Brain microvascular endothelial cell (primary cell): ENCODE data around the gene DRD3.

ENCODE experiments used
- DNase-seq: peaks from one replicate; pipeline ENCODE4 v3.0.0-alpha.2; 2020
- H3K27ac ChIP-seq: fragments of 250-450 bp; sonication (Bioruptor Pico); 2 replicates; pipeline ENCODE4 v1.5.1; 2020; ENCODE audit warnings: mild to moderate bottlenecking, moderate library complexity
- H3K27me3 ChIP-seq: fragments of 250-450 bp; sonication (Bioruptor Pico); replicated peaks from 2 replicates; pipeline ENCODE4 v1.5.1; 2020; ENCODE audit warnings: mild to moderate bottlenecking
- H3K36me3 ChIP-seq: fragments of 250-450 bp; sonication (Bioruptor Pico); replicated peaks from 2 replicates; pipeline ENCODE4 v1.5.1; 2020; ENCODE audit warnings: mild to moderate bottlenecking
- H3K4me3 ChIP-seq: 2 replicates; pipeline ENCODE4 v1.5.1; 2011; ENCODE audit warnings: low read depth, mild to moderate bottlenecking, control low read depth, low read length, moderate library complexity
- in situ Hi-C: cut with HindIII; loops from 2 replicates; pipeline ENCODE4 v1.10.0; 2017; ENCODE audit warnings: low sequenced_read_pairs, low pct_ligation_motif_present
- TF ChIP-seq, protein P1 (sequence below): IDR thresholded peaks from 2 replicates; pipeline ENCODE4 v1.5.1; 2011; ENCODE audit warnings: low read depth, mild to moderate bottlenecking, moderate library complexity, low read length, control low read depth, inconsistent platforms; ENCODE audit errors: missing control alignments

The DRD3 gene

GRCh38 chr3:114128231-114128630 lies 50.6 kb downstream of the DRD3 start:
- TF ChIP-seq, protein P1, sequence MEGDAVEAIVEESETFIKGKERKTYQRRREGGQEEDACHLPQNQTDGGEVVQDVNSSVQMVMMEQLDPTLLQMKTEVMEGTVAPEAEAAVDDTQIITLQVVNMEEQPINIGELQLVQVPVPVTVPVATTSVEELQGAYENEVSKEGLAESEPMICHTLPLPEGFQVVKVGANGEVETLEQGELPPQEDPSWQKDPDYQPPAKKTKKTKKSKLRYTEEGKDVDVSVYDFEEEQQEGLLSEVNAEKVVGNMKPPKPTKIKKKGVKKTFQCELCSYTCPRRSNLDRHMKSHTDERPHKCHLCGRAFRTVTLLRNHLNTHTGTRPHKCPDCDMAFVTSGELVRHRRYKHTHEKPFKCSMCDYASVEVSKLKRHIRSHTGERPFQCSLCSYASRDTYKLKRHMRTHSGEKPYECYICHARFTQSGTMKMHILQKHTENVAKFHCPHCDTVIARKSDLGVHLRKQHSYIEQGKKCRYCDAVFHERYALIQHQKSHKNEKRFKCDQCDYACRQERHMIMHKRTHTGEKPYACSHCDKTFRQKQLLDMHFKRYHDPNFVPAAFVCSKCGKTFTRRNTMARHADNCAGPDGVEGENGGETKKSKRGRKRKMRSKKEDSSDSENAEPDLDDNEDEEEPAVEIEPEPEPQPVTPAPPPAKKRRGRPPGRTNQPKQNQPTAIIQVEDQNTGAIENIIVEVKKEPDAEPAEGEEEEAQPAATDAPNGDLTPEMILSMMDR = no peak
- in situ Hi-C loops = no loop called here
- no peak overlapping the region for H3K4me3 ChIP-seq
- H3K27ac ChIP-seq = no peak overlapping the region
- H3K36me3 ChIP-seq = no peaks in the 10 kb centered on the region
- DNase-seq = no peak
- no peaks in the 10 kb centered on the region for H3K27me3 ChIP-seq

GRCh38 chr3:114127517-114127916 lies 51.3 kb downstream of the DRD3 start:
- TF ChIP-seq, protein P1 = no peak
- in situ Hi-C loops = no loop called here
- Histone ChIP-seq H3K27ac (no peak overlapping the region), H3K36me3 (no peaks in the 10 kb centered on the region), H3K4me3 (no peak overlapping the region), H3K27me3 (no peaks in the 10 kb centered on the region)
- DNase-seq = no peak

- DNase-seq = no peak
- no peaks in the 10 kb centered on the region for H3K36me3 ChIP-seq
- H3K27me3 ChIP-seq = no peaks in the 10 kb centered on the region
- H3K27ac ChIP-seq = no peak overlapping the region
- in situ Hi-C loops = no loop called here
- no peak overlapping the region for H3K4me3 ChIP-seq
- TF ChIP-seq, protein P1 = no peak
Observed at GRCh38 chr3:114126461-114126860, 52.4 kb downstream of the DRD3 start.

GRCh38 chr3:114122027-114122709 lies 56.7 kb downstream of the DRD3 start:
- in situ Hi-C loops = no loop called here
- no peak overlapping the region for H3K27ac ChIP-seq
- TF ChIP-seq, protein P1 = no peak
- no peak overlapping the region for H3K4me3 ChIP-seq
- no peaks in the 10 kb centered on the region for H3K27me3 ChIP-seq
- peak; percentile 54 for DNase-seq
- H3K36me3 ChIP-seq = no peaks in the 10 kb centered on the region

GRCh38 chr3:114120211-114120610 lies 58.6 kb downstream of the DRD3 start:
- in situ Hi-C loops = no loop called here
- Histone ChIP-seq H3K36me3 (no peaks in the 10 kb centered on the region), H3K27me3 (no peaks in the 10 kb centered on the region), H3K4me3 (no peak overlapping the region), H3K27ac (peak overlapping the region; percentile 61)
- peak; percentile 54 for DNase-seq
- TF ChIP-seq, protein P1 = no peak

DNA sequence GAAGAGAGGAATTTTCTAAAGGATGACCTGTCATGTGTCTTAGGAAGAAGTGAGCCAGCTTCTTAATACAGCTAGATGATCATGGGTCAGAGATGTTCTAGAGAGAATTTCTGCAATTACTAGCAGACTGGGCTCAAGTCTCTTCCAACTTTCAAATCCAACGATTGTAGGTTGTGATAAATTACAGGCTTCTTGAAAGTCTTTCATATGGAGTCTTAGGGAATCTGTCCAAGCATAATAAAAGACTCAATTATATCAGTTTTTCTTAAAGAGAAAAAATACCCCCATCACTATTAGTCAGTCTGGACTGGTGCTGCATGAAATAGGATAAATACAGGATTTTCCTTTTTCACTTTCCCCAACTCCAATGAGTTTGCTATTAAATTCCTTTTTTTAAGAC lies 59.1 kb downstream of the DRD3 start:
- TF ChIP-seq, protein P1 = no peak
- Histone ChIP-seq H3K4me3 (no peak overlapping the region), H3K36me3 (no peaks in the 10 kb centered on the region), H3K27me3 (no peaks in the 10 kb centered on the region), H3K27ac (peak overlapping the region; percentile 61)
- in situ Hi-C loops = no loop called here
- DNase-seq = no peak
